NB4 (cell line): Measurements from ENCODE around the gene SMIM45.

Experiments used
- POLR2A ChIP-seq: IDR thresholded peaks from 2 replicates; pipeline ENCODE4 v1.6.1; 2011; ENCODE audit warnings: mild to moderate bottlenecking; ENCODE audit not compliant: insufficient read length; ENCODE audit errors: extremely low read depth
- TF ChIP-seq, protein P1 (sequence below): IDR thresholded peaks from one replicate; pipeline ENCODE4 v1.5.1; 2012; ENCODE audit warnings: low read depth, low read length

DNA sequence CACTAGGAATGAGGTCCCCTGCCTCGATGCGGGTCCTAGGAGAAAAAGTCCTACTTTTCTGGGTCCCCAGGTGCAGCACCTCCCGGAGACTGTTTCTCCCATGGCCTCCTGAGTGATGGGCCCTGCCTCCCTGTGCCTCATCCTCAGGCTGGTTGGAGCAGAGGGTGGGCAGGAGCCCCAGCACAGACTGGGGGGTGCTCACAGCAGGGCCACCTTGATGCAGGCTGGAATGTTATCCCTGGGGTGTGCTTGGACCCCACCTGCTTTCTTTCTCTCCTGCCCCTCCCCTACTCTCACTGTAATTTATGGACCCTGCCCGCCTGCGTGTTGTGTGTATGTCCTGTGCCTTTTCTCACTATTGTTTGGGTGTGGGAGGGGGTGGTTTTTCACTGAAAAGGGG is 45.1 kb upstream of the SMIM45 start:
- TF ChIP-seq, protein P1, sequence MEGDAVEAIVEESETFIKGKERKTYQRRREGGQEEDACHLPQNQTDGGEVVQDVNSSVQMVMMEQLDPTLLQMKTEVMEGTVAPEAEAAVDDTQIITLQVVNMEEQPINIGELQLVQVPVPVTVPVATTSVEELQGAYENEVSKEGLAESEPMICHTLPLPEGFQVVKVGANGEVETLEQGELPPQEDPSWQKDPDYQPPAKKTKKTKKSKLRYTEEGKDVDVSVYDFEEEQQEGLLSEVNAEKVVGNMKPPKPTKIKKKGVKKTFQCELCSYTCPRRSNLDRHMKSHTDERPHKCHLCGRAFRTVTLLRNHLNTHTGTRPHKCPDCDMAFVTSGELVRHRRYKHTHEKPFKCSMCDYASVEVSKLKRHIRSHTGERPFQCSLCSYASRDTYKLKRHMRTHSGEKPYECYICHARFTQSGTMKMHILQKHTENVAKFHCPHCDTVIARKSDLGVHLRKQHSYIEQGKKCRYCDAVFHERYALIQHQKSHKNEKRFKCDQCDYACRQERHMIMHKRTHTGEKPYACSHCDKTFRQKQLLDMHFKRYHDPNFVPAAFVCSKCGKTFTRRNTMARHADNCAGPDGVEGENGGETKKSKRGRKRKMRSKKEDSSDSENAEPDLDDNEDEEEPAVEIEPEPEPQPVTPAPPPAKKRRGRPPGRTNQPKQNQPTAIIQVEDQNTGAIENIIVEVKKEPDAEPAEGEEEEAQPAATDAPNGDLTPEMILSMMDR, result no peak
- no peak for TF ChIP-seq POLR2A
